Fibroblast of skin of right quadriceps (primary cell): ENCODE data around the gene MGP.

Source experiments
- DNase-seq: peaks from one replicate; pipeline ENCODE4 v3.0.0-alpha.2; 2013

Gene MGP

GRCh38 chr12:14854586-14855183 is 31.0 kb downstream of the MGP start:
- DNase-seq = no peak

DNA sequence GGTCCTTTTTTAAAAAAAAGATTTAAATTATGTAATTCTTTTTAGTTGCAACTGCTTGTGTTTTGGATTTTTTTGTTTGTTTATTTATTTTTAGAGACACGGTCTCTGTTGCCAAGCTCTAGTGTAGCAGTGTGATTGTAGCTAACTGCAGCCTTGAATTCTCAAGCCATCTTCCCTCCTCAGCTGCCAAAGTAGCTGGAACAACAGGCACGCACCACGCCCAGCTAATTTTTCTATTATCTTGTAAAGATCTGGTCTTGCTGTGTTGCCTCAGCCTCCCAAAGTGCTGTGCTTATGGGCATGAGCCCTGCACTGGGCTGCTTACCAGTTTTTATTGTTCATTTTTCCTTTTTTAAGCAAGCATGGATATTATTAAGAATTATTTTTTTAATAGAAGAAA is 31.7 kb downstream of the MGP start:
- DNase-seq = no peak

GRCh38 chr12:14852880-14853279 is 32.8 kb downstream of the MGP start:
- DNase-seq = no peak

GRCh38 chr12:14850929-14851663 is 34.6 kb downstream of the MGP start:
- DNase-seq = no peak

DNA sequence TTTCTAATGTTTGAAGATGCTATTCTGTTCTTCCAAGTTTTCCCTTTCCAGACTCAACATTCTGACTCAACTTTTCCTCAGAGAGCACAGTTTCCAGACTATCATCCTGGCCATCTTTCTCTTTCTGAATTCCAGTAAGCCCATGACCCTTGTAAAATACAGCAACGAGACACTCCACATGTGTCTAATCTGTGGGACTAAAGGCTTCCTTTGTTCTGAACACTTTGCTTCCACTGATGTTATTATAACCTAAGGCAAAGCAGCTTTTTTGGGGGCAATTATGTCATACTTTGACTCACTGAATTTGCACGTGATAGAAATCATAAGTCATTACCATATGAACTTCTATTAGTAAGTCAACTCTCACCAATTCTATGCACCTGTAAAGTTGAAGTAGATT is 36.0 kb downstream of the MGP start:
- DNase-seq = peak; percentile 3

DNA sequence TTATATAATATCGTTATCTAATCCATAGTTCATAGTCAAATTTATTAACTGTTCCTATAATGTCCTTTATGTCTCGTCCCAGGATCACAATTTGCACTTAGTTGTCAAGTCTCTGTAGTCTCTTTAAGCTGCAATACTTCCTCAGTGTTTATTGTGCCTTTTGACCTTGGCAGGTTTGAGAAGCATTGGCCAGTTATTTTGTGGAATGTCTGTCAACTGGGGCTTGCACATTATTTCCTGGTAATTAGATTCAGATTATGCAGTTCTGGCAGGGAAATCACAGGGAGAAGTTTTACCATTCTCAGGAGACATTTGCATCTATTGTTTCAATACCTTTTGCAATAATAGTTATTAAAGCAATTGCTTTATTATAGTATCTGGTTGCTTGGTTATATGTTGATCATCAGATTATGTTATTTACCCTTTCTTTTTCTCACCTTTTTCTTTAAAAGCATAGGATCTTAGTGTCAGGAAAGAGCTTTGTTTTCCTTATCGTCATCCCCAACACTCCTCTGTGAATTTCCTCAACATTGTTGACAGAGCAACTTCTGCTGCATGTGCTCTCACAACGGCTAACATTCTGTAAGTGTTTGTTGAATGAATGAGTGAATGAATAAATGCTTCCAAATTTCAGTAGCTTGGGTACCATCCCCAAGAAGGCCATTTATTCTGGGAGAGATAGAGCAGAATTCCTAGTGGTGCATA is 38.6 kb downstream of the MGP start:
- no peak for DNase-seq

DNA sequence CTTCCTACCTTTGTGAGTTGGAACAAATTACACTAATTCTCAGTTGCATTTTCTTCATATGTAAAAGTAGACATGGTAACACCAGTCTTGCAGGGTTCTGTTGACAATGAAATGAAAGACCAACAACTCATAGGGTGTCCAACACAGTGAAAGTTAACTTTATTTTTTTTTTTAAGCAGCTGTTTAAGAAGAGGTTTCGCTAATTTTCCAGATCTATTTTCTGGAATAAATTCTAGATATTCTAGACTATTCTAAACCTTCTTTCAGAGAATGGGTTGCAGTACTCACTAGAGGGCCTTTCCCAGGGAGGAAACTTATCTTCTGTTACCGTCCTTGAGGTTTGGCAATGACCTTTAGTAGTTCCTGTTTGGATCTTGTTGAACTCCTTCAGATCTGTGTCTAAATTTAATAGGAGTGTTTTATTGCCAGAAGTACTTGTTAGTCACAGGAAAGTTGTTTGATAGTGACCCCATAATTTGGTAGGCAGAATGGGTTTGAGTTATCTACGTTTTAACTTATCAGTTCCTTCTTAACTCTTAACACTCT is 39.5 kb downstream of the MGP start:
- no peak for DNase-seq

GRCh38 chr12:14845350-14845750 is 40.3 kb downstream of the MGP start:
- DNase-seq = peak; percentile 63

DNA sequence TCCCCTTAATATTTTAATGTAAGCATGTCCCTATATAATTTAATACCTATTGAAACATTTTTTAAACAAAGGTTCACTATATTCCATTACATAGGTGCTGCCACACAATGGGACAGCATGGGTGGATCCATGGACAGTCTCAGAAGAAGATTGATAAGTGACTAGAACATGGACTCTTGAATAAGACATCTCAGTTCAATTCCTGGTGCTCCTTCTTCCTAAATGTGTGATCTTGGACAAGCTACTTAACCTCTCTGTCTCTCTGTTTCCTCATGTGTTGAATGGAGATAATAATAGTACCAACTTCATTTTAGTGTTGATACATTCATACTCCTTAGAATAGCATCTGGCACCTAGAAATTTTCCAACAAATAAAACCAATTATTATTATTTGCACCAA is 41.3 kb downstream of the MGP start:
- no peak for DNase-seq

GRCh38 chr12:14843425-14843887 is 42.2 kb downstream of the MGP start, which contains the start of gene ART4:
Gene ART4 (minus strand): TSS chr12:14843526. CDS start chr12:14843113, 413 bp downstream.
- no peak for DNase-seq

DNA sequence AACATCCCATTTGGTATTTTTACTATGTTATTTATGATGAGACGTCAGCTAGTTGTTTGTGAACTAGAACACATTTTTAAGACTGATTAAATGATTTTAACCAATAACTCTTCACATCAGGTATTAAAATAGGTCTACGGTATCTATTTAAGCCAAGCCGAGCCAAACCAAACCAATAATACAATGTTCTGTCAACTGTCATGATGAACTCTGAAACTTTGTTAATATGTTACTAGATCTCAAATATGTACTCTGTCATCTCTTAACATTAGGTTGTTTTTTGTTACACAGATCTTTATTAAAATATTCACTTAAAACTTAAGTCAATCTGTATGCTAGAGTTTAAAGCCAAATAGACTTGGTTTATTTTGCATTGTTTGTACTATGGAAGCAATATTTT is 43.3 kb downstream of the MGP start:
- no peak for DNase-seq

DNA sequence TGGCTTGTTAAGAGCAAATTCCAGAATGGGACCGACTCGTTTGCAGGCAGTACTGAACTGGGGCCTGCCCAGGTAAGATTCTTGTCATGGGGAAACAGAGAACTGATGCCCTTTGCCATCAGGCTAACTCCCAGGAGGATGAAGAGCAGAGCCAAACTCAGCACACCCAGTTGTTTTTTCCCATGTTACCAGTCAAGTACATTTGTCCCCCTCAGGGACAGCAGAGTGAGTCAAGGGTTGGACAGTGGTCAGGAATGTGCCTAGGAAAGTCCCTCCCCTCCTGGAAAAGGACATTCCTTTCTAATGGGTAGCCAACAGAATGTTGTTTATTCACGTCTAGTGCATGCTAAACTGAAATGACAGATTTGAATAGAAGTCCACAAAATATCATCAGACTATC is 43.9 kb downstream of the MGP start:
- DNase-seq = peak; percentile 71

- no peak for DNase-seq
Measured at GRCh38 chr12:14840616-14841015, 45.0 kb downstream of the MGP start.

DNA sequence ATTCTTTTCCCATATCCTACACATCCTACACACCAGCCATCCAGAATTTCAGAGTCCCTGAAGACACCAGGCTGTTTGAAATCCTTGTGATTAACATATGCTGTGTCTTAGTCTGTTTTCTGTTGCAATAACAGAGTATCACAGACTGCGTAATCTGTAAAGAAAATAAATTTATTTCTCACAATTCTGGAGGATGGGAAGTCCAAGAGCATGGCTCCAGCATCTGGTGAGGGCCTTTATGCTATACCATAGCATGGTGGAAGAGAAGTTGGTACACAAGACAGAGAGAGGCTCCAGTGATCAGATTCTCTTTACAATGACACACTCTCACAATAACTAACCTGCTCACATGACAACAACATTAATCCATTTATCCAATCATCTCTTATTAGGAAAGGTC is 46.4 kb downstream of the MGP start:
- no peak for DNase-seq

DNA sequence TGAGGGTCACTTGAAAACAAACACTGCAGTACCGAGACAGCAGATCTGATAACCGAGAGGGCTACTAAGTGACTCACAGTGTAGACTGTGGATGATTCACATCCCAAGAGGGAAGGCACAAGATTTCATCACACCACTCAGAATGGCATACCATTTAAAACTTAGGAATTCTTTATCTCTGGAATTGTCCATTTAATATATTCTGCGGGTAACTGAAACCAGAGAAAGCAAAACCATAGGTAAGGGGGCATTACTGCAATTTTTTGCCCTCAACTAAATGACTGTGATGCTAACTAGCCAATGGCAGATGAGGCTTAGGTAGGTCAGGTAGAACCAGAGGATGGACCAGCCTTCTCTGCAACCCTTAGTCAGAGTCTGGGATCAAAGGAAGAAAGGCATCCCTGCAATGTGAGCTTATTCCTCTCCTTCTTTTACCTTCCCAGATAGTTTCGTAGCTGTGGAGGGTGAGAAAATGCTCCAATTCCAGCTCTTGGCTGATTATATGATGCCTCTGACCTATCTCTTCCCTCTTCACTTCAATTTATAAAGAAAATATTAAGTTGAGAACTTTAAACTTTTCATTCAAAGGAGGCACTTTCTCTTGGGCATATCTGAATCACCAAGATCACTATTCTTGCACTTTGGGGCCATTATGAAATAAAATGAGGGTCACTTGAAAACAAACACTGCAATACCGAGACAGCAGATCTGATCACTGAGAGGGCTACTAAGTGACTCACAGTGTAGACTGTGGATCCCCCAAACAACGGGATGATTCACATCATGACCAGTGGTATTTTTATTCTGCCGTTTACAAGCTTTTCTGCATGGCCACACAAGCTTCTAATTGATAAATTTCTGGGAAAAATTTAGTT is 49.1 kb downstream of the MGP start:
- peak; percentile 83 for DNase-seq

- peak; percentile 31 for DNase-seq
Measured at GRCh38 chr12:14834509-14834908, 51.1 kb downstream of the MGP start.

- DNase-seq = peak; percentile 17
Measured at GRCh38 chr12:14833952-14834351, 51.7 kb downstream of the MGP start.

GRCh38 chr12:14833336-14833735 is 52.3 kb downstream of the MGP start:
- DNase-seq = no peak
